K562 (cell line): ENCODE results near the gene NAA80. TPM values are rescaled to one million over a fixed set of nuclear protein-coding genes. Genes with fewer than 3 reads are reported as not detected.

ENCODE experiments used
- ATAC-seq: fragments of 200-7000 bp; cut with Tn5 transposase; 3 replicates; pipeline ENCODE4 v1.9.1; 2020; ENCODE audit warnings: moderate library complexity
- BruUV-seq: library from RNA; stranded (reverse); fragments of 400-500 nt; replicated peaks from 2 replicates; lab custom pipeline; 2021; lab: Mats Ljungman, UMichigan
- CTCF ChIA-PET: fragments of 300-600 bp; formaldehyde crosslinking; extraction: SDS; loops from one replicate; lab custom pipeline; 2021; ENCODE audit warnings: low intra/inter-chr PET ratio; lab: Yijun Ruan, JAX
- POLR2A ChIA-PET: fragments of 300-600, 350-650 bp; sonication (Branson Sonifier 250); formaldehyde crosslinking; extraction: SDS; loops from one replicate; lab custom pipeline; 2021; ENCODE audit warnings: antibody characterized with exemption, inconsistent platforms; lab: Yijun Ruan, JAX
- DNase-seq, 4 experiments: peaks; one replicate each; pipeline versions ENCODE4 v3.0.0 to v3.0.0-alpha.2; 2011 to 2018; ENCODE audit warnings: low spot score in 3 of 4, mixed read lengths in 3 of 4; ENCODE audit errors: extremely low read depth in 1 of 4
- FAIRE-seq: peaks from 2 replicates; lab custom pipeline; 2011; peaks lifted over from hg19 to GRCh38; lab: Jason Lieb, UNC
- H2AFZ ChIP-seq: 2 replicates; pipeline ENCODE4 v1.6.0; 2011; ENCODE audit warnings: low read depth, low read length, control low read depth, inconsistent platforms
- H3K27ac ChIP-seq: fragments of 200-600 bp; 3 replicates; pipeline ENCODE4 v1.8.0; 2011; ENCODE audit warnings: low read depth, mild to moderate bottlenecking, control low read depth, inconsistent platforms, low read length, moderate library complexity, mixed read lengths; ENCODE audit errors: extremely low read depth
- H3K27me3 ChIP-seq, 2 experiments: fragments of 300-600 bp in 1 of 2; 2 replicates in 1 of 2; 3 replicates in 1 of 2; pipeline versions ENCODE4 v1.6.0 to v1.8.0; 2011; ENCODE audit warnings: inconsistent platforms in 2 of 2, low read length in 2 of 2, mild to moderate bottlenecking in 1 of 2, mixed read lengths in 1 of 2, moderate library complexity in 1 of 2; ENCODE audit not compliant: control insufficient read depth in 2 of 2, insufficient read depth in 2 of 2
- H3K36me3 ChIP-seq: fragments of 300-600 bp; 3 replicates; pipeline ENCODE4 v1.8.0; 2011; ENCODE audit warnings: mild to moderate bottlenecking, low read length, inconsistent platforms; ENCODE audit not compliant: control insufficient read depth, insufficient read depth
- H3K4me1 ChIP-seq, 2 experiments: fragments of 200-600 bp in 1 of 2; replicated peaks in 1 of 2; 2 replicates in 1 of 2; 3 replicates in 1 of 2; pipeline versions ENCODE4 v1.5.1 to v1.8.0; 2011; ENCODE audit warnings: inconsistent platforms in 2 of 2, low read length in 2 of 2, mild to moderate bottlenecking in 1 of 2, mixed read lengths in 1 of 2, moderate library complexity in 1 of 2; ENCODE audit not compliant: control insufficient read depth in 2 of 2, insufficient read depth in 2 of 2
- H3K4me2 ChIP-seq: 2 replicates; pipeline ENCODE4 v1.6.1; 2011; ENCODE audit warnings: low read length, control low read depth, inconsistent platforms, mixed read lengths; ENCODE audit not compliant: insufficient read depth
- H3K4me3 ChIP-seq: fragments of 200-600 bp; sonication (generic), shearing (Covaris generic); 2 replicates; pipeline ENCODE4 v1.5.1; 2016; ENCODE audit warnings: control low read depth, inconsistent platforms
- H3K79me2 ChIP-seq: fragments of 200-600 bp; 3 replicates; pipeline ENCODE4 v1.8.0; 2011; ENCODE audit warnings: low read length, inconsistent platforms; ENCODE audit not compliant: control insufficient read depth, insufficient read depth
- H3K9ac ChIP-seq, 2 experiments: 2 replicates each; pipeline versions ENCODE4 v1.6.0 to v1.6.1; 2011; ENCODE audit warnings: low read depth in 2 of 2, low read length in 2 of 2, control low read depth in 1 of 2, inconsistent platforms in 1 of 2, mild to moderate bottlenecking in 1 of 2, mixed read lengths in 1 of 2; ENCODE audit not compliant: insufficient read depth in 1 of 2
- H3K9me1 ChIP-seq: one replicate; pipeline ENCODE4 v1.6.0; 2011; ENCODE audit warnings: inconsistent platforms, mild to moderate bottlenecking, low read length, moderate library complexity; ENCODE audit not compliant: control insufficient read depth, insufficient read depth
- H3K9me3 ChIP-seq: replicated peaks from 2 replicates; pipeline ENCODE4 v1.5.1; 2011; ENCODE audit warnings: low read depth, low read length, inconsistent platforms; ENCODE audit not compliant: control insufficient read depth, insufficient read depth
- H4K20me1 ChIP-seq: replicated peaks from 2 replicates; pipeline ENCODE4 v1.6.1; 2011; ENCODE audit warnings: low read length, inconsistent platforms, mixed read lengths; ENCODE audit not compliant: control insufficient read depth, insufficient read depth
- DDX20 ChIP-seq: fragments of 450-650 bp; IDR thresholded peaks from 2 replicates; pipeline ENCODE4 v1.6.1; 2016; ENCODE audit warnings: missing genetic modification characterization, low read depth, mild to moderate bottlenecking, missing compliant biosample characterization, moderate library complexity
- NFYB ChIP-seq: IDR thresholded peaks from 2 replicates; pipeline ENCODE4 v1.6.1; 2011; ENCODE audit warnings: mild to moderate bottlenecking, moderate library complexity; ENCODE audit not compliant: insufficient read length; ENCODE audit errors: extremely low read depth
- NKRF ChIP-seq: fragments of 450-650 bp; IDR thresholded peaks from 2 replicates; pipeline ENCODE4 v1.6.1; 2016; ENCODE audit warnings: borderline replicate concordance
- PHB ChIP-seq: fragments of 250-450 bp; sonication (Bioruptor Pico); IDR thresholded peaks from 2 replicates; pipeline ENCODE4 v1.5.0; 2021
- PREB ChIP-seq: sonication (generic); formaldehyde crosslinking; IDR thresholded peaks from 2 replicates; pipeline ENCODE4 v1.8.1; 2023; ENCODE audit warnings: mild to moderate bottlenecking, missing genetic modification reagents
- SMAD4 ChIP-seq: fragments of 250-450 bp; sonication (Bioruptor Pico); conservative IDR thresholded peaks from 2 replicates; pipeline ENCODE4 v1.8.0; 2021; ENCODE audit warnings: inconsistent platforms, mild to moderate bottlenecking, moderate library complexity
- SRF ChIP-seq, 2 experiments: fragments of 250-450, 450-650 bp in 1 of 2; sonication (Bioruptor Pico) in 1 of 2; sonication (generic) in 1 of 2; formaldehyde crosslinking; IDR thresholded peaks; 2 replicates each; pipeline versions ENCODE4 v1.5.0 to v1.5.1; 2020 to 2022; ENCODE audit warnings: mild to moderate bottlenecking in 1 of 2, missing genetic modification reagents in 1 of 2
- SRSF3 ChIP-seq: fragments of 200-400 bp; formaldehyde crosslinking; IDR thresholded peaks from 2 replicates; pipeline ENCODE4 v1.6.1; 2016; ENCODE audit warnings: mild to moderate bottlenecking, low read length, moderate library complexity; ENCODE audit not compliant: insufficient read depth
- TEAD1 ChIP-seq, 2 experiments: fragments of 450-650 bp in 1 of 2; sonication (generic) in 1 of 2; formaldehyde crosslinking; IDR thresholded peaks; 2 replicates each; pipeline versions ENCODE4 v1.4.0 to v1.8.0; 2020 to 2022; ENCODE audit warnings: mild to moderate bottlenecking in 2 of 2, missing genetic modification reagents in 1 of 2
- ZBTB5 ChIP-seq: fragments of 450-650 bp; IDR thresholded peaks from 2 replicates; pipeline ENCODE4 v1.6.1; 2017; ENCODE audit warnings: antibody characterized with exemption
- ZC3H4 ChIP-seq: sonication (generic); formaldehyde crosslinking; IDR thresholded peaks from 2 replicates; pipeline ENCODE4 v1.9.0; 2021; ENCODE audit warnings: missing genetic modification reagents, borderline replicate concordance
- ZNF124 ChIP-seq: sonication (generic); formaldehyde crosslinking; IDR thresholded peaks from 2 replicates; pipeline ENCODE4 v1.8.1; 2022; ENCODE audit warnings: missing genetic modification reagents
- WGBS: fragments of 100-300 bp; shearing (Covaris generic); methylation state at CpG from one replicate; pipeline ENCODE4 v1.1.6; 2016; ENCODE audit warnings: low coverage, mixed read lengths; ENCODE audit not compliant: insufficient coverage; ENCODE audit errors: missing lambda C conversion rate; 5-methylcytosine and 5-hydroxymethylcytosine counted together
- in situ Hi-C: fragments of 300-500 bp; cut with MboI; formaldehyde crosslinking; loops from 4 replicates; pipeline ENCODE4 v1.15.0; 2018; ENCODE audit warnings: inconsistent platforms, mixed read lengths
- intact Hi-C: fragments of 100-400 bp; cut with micrococcal nuclease; formaldehyde crosslinking; loops from 2 replicates; pipeline ENCODE4 v1.14.2; 2022
- polyA plus RNA-seq, 8 experiments: library from polyadenylated mRNA; depleted of rRNA in 4 of 8; stranded (reverse) in 5 of 8; unstranded in 3 of 8; fragments of >200 nt; fragmentation: Nextera tagmentation in 2 of 8; fragmentation: Illumina TruSeq in 1 of 8; extraction: Ambion mirVana in 2 of 8; extraction: Trizol in 1 of 8; gene quantifications; 2 replicates each; pipeline versions ENCODE4 v1.2.1 to v1.2.3, GENCODE V29; 2011 to 2014; ENCODE audit warnings: inconsistent platforms in 1 of 8, missing spikeins in 1 of 8
- total RNA-seq, 7 experiments: library from RNA; depleted of rRNA in 6 of 7; stranded (reverse); fragments of >200 nt in 6 of 7; fragmentation: Illumina TruSeq in 2 of 7; extraction: Trizol in 2 of 7; gene quantifications; 2 replicates each; pipeline versions ENCODE4 v1.2.1 to v1.2.3, GENCODE V29; 2011 to 2021; ENCODE audit warnings: low replicate concordance in 1 of 7
- TF ChIP-seq, protein P1 (sequence below): sonication (generic); formaldehyde crosslinking; IDR thresholded peaks from 2 replicates; pipeline ENCODE4 v1.8.0; 2022; ENCODE audit warnings: mild to moderate bottlenecking, missing genetic modification reagents, borderline replicate concordance
- TF ChIP-seq, protein P2 (sequence below), 2 experiments: fragments of 450-650 bp; IDR thresholded peaks; 2 replicates each; pipeline ENCODE4 v1.6.1; 2016

NAA80 gene
- total and polyA plus RNA-seq, 9 of the 15 experiments (the other 6 are each of a cell fraction or from before 2014, with no cell fraction given), result 0.82 to 24.0 (median 8.6) TPM

- Histone ChIP-seq H3K4me2 (no peak within 1 kb of the TSS), H3K36me3 (no peaks in the 10 kb centered on the region), H3K9ac (peak within 1 kb of the TSS in 1 of 2 experiments; percentile 61; a peak in 2 of 4 replicates), H3K4me3 (no peak within 1 kb of the TSS), H3K9me1 (no peaks in the 10 kb centered on the region), H3K4me1 (peaks cover 0 to 22% of the 10 kb centered on the region in 2 experiments; a peak in 3 of 5 replicates), H3K9me3 (no peaks in the 10 kb centered on the region), H3K79me2 (no peaks in the 10 kb centered on the region), H3K27me3 (no peaks in the 10 kb centered on the region), H4K20me1 (no peaks in the 10 kb centered on the region), H3K27ac (no peak within 1 kb of the TSS), H2AFZ (peak within 1 kb of the TSS; percentile 20; the same call in 1 of the 2 replicates)
- no TSS peak for BruUV-seq
- POLR2A ChIA-PET, result interaction anchor here (0.6 to 1.7 kb wide), 3 partner anchors 13 to 36 kb away, joined by 3 to 8 read pairs (median 3); partner anchors contain the start of gene IFRD2
- ATAC-seq (no peak), DNase-seq (no peak), FAIRE-seq (no peak)
- 16% methylated on average over 2 of the region's 2 CpGs for WGBS
- in situ Hi-C loops (no loop called here), intact Hi-C loops (no loop called here)
- CTCF ChIA-PET, result no interaction called here
- no peak for TF ChIP-seq TEAD1 (CRISPR knock-in tag; IDR thresholded peaks at IDR 0.05)
- TF ChIP-seq PREB (CRISPR knock-in tag), result no peak
- no peak for TF ChIP-seq DDX20 (tag)
- no peak for TF ChIP-seq ZNF124 (CRISPR knock-in tag)
- no peak for TF ChIP-seq ZBTB5
- TF ChIP-seq SMAD4 (CRISPR knock-in tag), result no peak
- TF ChIP-seq SRF (CRISPR knock-in tag; IDR thresholded peaks at IDR 0.05), result no peak
- TF ChIP-seq, protein P1, sequence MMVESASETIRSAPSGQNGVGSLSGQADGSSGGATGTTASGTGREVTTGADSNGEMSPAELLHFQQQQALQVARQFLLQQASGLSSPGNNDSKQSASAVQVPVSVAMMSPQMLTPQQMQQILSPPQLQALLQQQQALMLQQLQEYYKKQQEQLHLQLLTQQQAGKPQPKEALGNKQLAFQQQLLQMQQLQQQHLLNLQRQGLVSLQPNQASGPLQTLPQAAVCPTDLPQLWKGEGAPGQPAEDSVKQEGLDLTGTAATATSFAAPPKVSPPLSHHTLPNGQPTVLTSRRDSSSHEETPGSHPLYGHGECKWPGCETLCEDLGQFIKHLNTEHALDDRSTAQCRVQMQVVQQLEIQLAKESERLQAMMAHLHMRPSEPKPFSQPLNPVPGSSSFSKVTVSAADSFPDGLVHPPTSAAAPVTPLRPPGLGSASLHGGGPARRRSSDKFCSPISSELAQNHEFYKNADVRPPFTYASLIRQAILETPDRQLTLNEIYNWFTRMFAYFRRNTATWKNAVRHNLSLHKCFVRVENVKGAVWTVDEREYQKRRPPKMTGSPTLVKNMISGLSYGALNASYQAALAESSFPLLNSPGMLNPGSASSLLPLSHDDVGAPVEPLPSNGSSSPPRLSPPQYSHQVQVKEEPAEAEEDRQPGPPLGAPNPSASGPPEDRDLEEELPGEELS (CRISPR knock-in tag), result no peak
- no peak for TF ChIP-seq ZC3H4
- TF ChIP-seq PHB (CRISPR knock-in tag), result no peak
- no peak for TF ChIP-seq NFYB
- no peak for TF ChIP-seq NKRF
- TF ChIP-seq, protein P2, sequence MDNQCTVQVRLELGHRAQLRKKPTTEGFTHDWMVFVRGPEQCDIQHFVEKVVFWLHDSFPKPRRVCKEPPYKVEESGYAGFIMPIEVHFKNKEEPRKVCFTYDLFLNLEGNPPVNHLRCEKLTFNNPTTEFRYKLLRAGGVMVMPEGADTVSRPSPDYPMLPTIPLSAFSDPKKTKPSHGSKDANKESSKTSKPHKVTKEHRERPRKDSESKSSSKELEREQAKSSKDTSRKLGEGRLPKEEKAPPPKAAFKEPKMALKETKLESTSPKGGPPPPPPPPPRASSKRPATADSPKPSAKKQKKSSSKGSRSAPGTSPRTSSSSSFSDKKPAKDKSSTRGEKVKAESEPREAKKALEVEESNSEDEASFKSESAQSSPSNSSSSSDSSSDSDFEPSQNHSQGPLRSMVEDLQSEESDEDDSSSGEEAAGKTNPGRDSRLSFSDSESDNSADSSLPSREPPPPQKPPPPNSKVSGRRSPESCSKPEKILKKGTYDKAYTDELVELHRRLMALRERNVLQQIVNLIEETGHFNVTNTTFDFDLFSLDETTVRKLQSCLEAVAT (IDR thresholded peaks at IDR 0.05), result no peak
- no peak for TF ChIP-seq SRSF3
Measured at GRCh38 chr3:50278880-50279224, 20.4 kb downstream of the NAA80 start, which contains the start of gene LSMEM2. LSMEM2 (plus strand) TSS chr3:50279087; CDS start chr3:50279114, 27 bp downstream.
